Hepatocyte (in vitro differentiated cells): ENCODE results near the gene AKAP10.

Experiments used
- EZH2 ChIP-seq: fragments of 200-600 bp; sonication (generic); IDR thresholded peaks from 2 replicates; pipeline ENCODE4 v1.6.1; 2016; ENCODE audit warnings: antibody characterized with exemption, mild to moderate bottlenecking, borderline replicate concordance
- TF ChIP-seq, protein P1 (sequence below): fragments of 200-600 bp; sonication (generic); IDR thresholded peaks from 2 replicates; pipeline ENCODE4 v1.5.1; 2016; ENCODE audit warnings: antibody characterized with exemption, mild to moderate bottlenecking; ENCODE audit not compliant: poor library complexity

DNA sequence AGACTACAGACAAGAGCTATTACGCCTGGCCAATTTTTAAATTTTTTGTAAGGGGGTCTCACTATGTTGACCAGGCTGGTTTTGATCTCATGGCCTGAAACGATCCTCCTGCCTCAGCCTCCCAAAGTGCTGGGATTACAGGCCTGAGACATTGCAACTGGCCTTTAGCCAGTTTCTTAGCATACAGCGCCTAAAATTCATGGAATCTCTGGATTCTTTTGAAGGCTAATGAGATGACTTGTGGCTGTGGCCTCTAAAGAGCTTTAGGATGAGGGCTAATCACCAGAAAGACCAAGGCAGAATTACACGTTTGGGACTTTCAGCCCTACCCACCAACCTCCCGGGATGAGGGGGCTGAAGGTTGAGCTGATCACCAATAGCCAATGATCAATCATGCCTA, 34.6 kb downstream of the AKAP10 start:
- TF ChIP-seq, protein P1, sequence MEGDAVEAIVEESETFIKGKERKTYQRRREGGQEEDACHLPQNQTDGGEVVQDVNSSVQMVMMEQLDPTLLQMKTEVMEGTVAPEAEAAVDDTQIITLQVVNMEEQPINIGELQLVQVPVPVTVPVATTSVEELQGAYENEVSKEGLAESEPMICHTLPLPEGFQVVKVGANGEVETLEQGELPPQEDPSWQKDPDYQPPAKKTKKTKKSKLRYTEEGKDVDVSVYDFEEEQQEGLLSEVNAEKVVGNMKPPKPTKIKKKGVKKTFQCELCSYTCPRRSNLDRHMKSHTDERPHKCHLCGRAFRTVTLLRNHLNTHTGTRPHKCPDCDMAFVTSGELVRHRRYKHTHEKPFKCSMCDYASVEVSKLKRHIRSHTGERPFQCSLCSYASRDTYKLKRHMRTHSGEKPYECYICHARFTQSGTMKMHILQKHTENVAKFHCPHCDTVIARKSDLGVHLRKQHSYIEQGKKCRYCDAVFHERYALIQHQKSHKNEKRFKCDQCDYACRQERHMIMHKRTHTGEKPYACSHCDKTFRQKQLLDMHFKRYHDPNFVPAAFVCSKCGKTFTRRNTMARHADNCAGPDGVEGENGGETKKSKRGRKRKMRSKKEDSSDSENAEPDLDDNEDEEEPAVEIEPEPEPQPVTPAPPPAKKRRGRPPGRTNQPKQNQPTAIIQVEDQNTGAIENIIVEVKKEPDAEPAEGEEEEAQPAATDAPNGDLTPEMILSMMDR = no peak
- no peak for TF ChIP-seq EZH2
